DOHH2 (cell line): ENCODE measurements around the gene ARL4D.

Source experiments
- CTCF ChIP-seq: fragments of 200-600 bp; sonication (generic); IDR thresholded peaks from one replicate; pipeline ENCODE4 v1.5.1; 2014; ENCODE audit warnings: antibody characterized with exemption, mild to moderate bottlenecking, low read depth, low read length; ENCODE audit not compliant: poor library complexity, severe bottlenecking
- EZH2phosphoT487 ChIP-seq: fragments of 200-600 bp; sonication (generic); IDR thresholded peaks from 2 replicates; pipeline ENCODE4 v1.6.1; 2017; ENCODE audit warnings: borderline replicate concordance, mild to moderate bottlenecking, antibody characterized with exemption, low read length, moderate library complexity, mixed read lengths

GRCh38 chr17:43444223-43445008, 45.6 kb downstream of the ARL4D start:
- TF ChIP-seq CTCF: no peak
- no peak for TF ChIP-seq EZH2phosphoT487
